Keratinocyte (primary cell): ENCODE results near the gene NLRP12. TPM values are rescaled to one million over a fixed set of nuclear protein-coding genes. Genes with fewer than 3 reads are reported as not detected.
"Not testable (repeated sequence)": the region's sequence is repeated elsewhere in the genome, so short reads cannot be mapped to it uniquely, and the experiment has no call there.

Source experiments
- DNase-seq: peaks from one replicate; pipeline ENCODE4 v3.0.0-alpha.2; 2011; ENCODE audit warnings: low read depth, missing footprints, low spot score
- FAIRE-seq: peaks from 2 replicates; lab custom pipeline; 2011; peaks lifted over from hg19 to GRCh38; lab: Jason Lieb, UNC
- H2AFZ ChIP-seq: 2 replicates; pipeline ENCODE4 v1.6.0; 2012; ENCODE audit warnings: low read length, control low read depth, inconsistent platforms; ENCODE audit not compliant: control insufficient read depth
- H3K27ac ChIP-seq: 2 replicates; pipeline ENCODE4 v1.5.1; 2011; ENCODE audit warnings: low read length; ENCODE audit not compliant: control insufficient read depth, insufficient read depth
- H3K27me3 ChIP-seq: 3 replicates; pipeline ENCODE4 v1.6.0; 2011; ENCODE audit warnings: low read length; ENCODE audit not compliant: control insufficient read depth, insufficient read depth; ENCODE audit errors: extremely low read depth
- H3K36me3 ChIP-seq, 2 experiments: 2 replicates in 1 of 2; 3 replicates in 1 of 2; pipeline ENCODE4 v1.5.1; 2011; ENCODE audit warnings: low read length in 2 of 2, mild to moderate bottlenecking in 1 of 2; ENCODE audit not compliant: control insufficient read depth in 2 of 2, insufficient read depth in 2 of 2; ENCODE audit errors: extremely low read depth in 1 of 2
- H3K4me1 ChIP-seq: 3 replicates; pipeline ENCODE4 v1.5.1; 2011; ENCODE audit warnings: low read length; ENCODE audit not compliant: control insufficient read depth, insufficient read depth; ENCODE audit errors: extremely low read depth
- H3K4me2 ChIP-seq: 3 replicates; pipeline ENCODE4 v1.6.0; 2011; ENCODE audit warnings: low read depth, low read length; ENCODE audit not compliant: control insufficient read depth, insufficient read depth; ENCODE audit errors: extremely low read depth
- H3K4me3 ChIP-seq, 3 experiments: fragments of 200-600 bp in 1 of 3; sonication (generic) in 1 of 3; 2 replicates in 2 of 3; 3 replicates in 1 of 3; pipeline ENCODE4 v1.5.1; 2011 to 2016; ENCODE audit warnings: low read length in 3 of 3, mild to moderate bottlenecking in 3 of 3, control low read depth in 2 of 3, inconsistent platforms in 1 of 3, low read depth in 1 of 3, mixed read lengths in 1 of 3, mixed run types in 1 of 3, moderate library complexity in 1 of 3; ENCODE audit not compliant: control insufficient read depth in 2 of 3, insufficient read depth in 2 of 3; ENCODE audit errors: extremely low read depth in 1 of 3
- H3K79me2 ChIP-seq: 2 replicates; pipeline ENCODE4 v1.6.0; 2012; ENCODE audit warnings: low read length; ENCODE audit not compliant: control insufficient read depth, insufficient read depth
- H3K9ac ChIP-seq: 3 replicates; pipeline ENCODE4 v1.6.0; 2011; ENCODE audit warnings: low read length; ENCODE audit not compliant: control insufficient read depth, insufficient read depth; ENCODE audit errors: extremely low read depth
- H3K9me1 ChIP-seq: 3 replicates; pipeline ENCODE4 v1.6.0; 2011; ENCODE audit warnings: low read length; ENCODE audit not compliant: control insufficient read depth, insufficient read depth; ENCODE audit errors: extremely low read depth
- H3K9me3 ChIP-seq: 2 replicates; pipeline ENCODE4 v1.5.1; 2012; ENCODE audit warnings: low read depth, low read length; ENCODE audit not compliant: control insufficient read depth
- H4K20me1 ChIP-seq: 3 replicates; pipeline ENCODE4 v1.6.0; 2011; ENCODE audit warnings: low read length; ENCODE audit not compliant: control insufficient read depth, insufficient read depth; ENCODE audit errors: extremely low read depth
- CTCF ChIP-seq, 3 experiments: IDR thresholded peaks in 1 of 3; conservative IDR thresholded peaks in 1 of 3; optimal IDR thresholded peaks in 1 of 3; 2 replicates in 2 of 3; 3 replicates in 1 of 3; pipeline versions ENCODE3 to v1.5.1; 2011; ENCODE audit warnings: low read length in 3 of 3, mild to moderate bottlenecking in 3 of 3, moderate library complexity in 2 of 3, control low read depth in 1 of 3, inconsistent platforms in 1 of 3; ENCODE audit not compliant: insufficient read depth in 2 of 3; ENCODE audit errors: extremely low read depth in 1 of 3
- EZH2 ChIP-seq: IDR thresholded peaks from one replicate; pipeline ENCODE4 v1.6.1; 2012; ENCODE audit warnings: inconsistent platforms, mild to moderate bottlenecking, low read length, moderate library complexity
- dilution Hi-C: fragments of 300-500 bp; cut with MboI; formaldehyde crosslinking; loops from one replicate; pipeline ENCODE4 v1.7.0; 2020; ENCODE audit warnings: low sequenced_read_pairs; ENCODE audit not compliant: extremely low pct_ligation_motif_present
- polyA plus RNA-seq, 5 experiments: library from polyadenylated mRNA; depleted of rRNA in 3 of 5; stranded (reverse) in 3 of 5; stranded (forward) in 1 of 5; unstranded in 1 of 5; fragments of >200 nt; gene quantifications; 1 replicate in 1 of 5; 2 replicates in 3 of 5; 3 replicates in 1 of 5; pipeline versions ENCODE4 v1.2.1 to v1.2.3, GENCODE V29; 2011 to 2012; ENCODE audit warnings: missing spikeins in 2 of 5, low read depth in 1 of 5, low replicate concordance in 1 of 5

The NLRP12 gene
- polyA plus RNA-seq, 1 donor (not counting 4 experiments of a cell fraction or from before 2014, with no cell fraction given), result not detected

GRCh38 chr19:53832861-53833260 is 8.7 kb upstream of the NLRP12 start:
- H3K36me3 ChIP-seq, H3K79me2 ChIP-seq, H2AFZ ChIP-seq, H3K9me1 ChIP-seq, H4K20me1 ChIP-seq, FAIRE-seq, H3K9me3 ChIP-seq, H3K9ac ChIP-seq, H3K4me1 ChIP-seq, H3K27me3 ChIP-seq, H3K4me3 ChIP-seq, DNase-seq, dilution Hi-C loops, H3K4me2 ChIP-seq, H3K27ac ChIP-seq: not testable (repeated sequence)

DNA sequence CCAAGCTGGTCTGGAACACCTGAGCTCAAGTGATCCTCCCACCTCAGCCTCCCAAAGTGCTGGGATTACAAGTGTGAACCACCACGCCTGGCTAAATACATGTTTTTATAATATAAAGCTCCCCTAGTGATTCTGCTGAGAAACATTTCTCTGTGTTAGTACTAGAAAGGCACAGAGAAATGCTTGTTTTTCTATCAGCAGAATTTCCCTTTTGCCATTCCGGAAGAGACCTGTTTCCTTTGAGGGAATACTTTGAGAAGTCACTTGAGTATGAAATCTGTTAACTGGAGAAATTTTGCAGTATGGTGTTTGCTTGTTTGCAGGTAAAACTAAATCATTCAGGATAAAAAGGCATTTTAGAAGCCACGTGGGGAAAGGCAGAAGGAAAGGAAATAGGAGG is 4.4 kb upstream of the NLRP12 start:
- Histone ChIP-seq H3K9me3 (no peaks in the 10 kb centered on the region), H3K36me3 (no peaks in the 10 kb centered on the region), H3K27me3 (no peaks in the 10 kb centered on the region), H3K9ac (no peak overlapping the region), H3K4me2 (no peak overlapping the region), H3K4me1 (no peaks in the 10 kb centered on the region), H3K4me3 (no peak overlapping the region), H2AFZ (no peak overlapping the region), H4K20me1 (no peaks in the 10 kb centered on the region), H3K79me2 (no peaks in the 10 kb centered on the region), H3K9me1 (no peaks in the 10 kb centered on the region), H3K27ac (no peak overlapping the region)
- no peak for DNase-seq
- FAIRE-seq, result no peak
- no peak for TF ChIP-seq CTCF (optimal IDR thresholded peaks at IDR 0.05 in 1 of 3, IDR thresholded peaks at IDR 0.05 in 1 of 3, conservative IDR thresholded peaks at IDR 0.05 in 1 of 3; ENCODE audit: extremely low read depth in 1 of 3, insufficient read depth in 2 of 3, low read length in 3 of 3)
- TF ChIP-seq EZH2, result no peak
- dilution Hi-C loops, result no loop called here

- dilution Hi-C loops, result no loop called here
- no peak for DNase-seq
- no peak for TF ChIP-seq CTCF (optimal IDR thresholded peaks at IDR 0.05 in 1 of 3, IDR thresholded peaks at IDR 0.05 in 1 of 3, conservative IDR thresholded peaks at IDR 0.05 in 1 of 3; ENCODE audit: extremely low read depth in 1 of 3, insufficient read depth in 2 of 3, low read length in 3 of 3)
- no peak for TF ChIP-seq EZH2
- H2AFZ ChIP-seq, result no peak overlapping the region
- H3K4me3 ChIP-seq, result no peak overlapping the region
- H3K4me2 ChIP-seq, result no peak overlapping the region
- H3K9ac ChIP-seq, result no peak overlapping the region
- no peak for FAIRE-seq
- no peaks in the 10 kb centered on the region for H3K9me1 ChIP-seq
- H3K36me3 ChIP-seq, result no peaks in the 10 kb centered on the region
- no peaks in the 10 kb centered on the region for H3K79me2 ChIP-seq
- no peaks in the 10 kb centered on the region for H3K9me3 ChIP-seq
- no peaks in the 10 kb centered on the region for H3K4me1 ChIP-seq
- H3K27me3 ChIP-seq, result no peaks in the 10 kb centered on the region
- no peaks in the 10 kb centered on the region for H4K20me1 ChIP-seq
- no peak overlapping the region for H3K27ac ChIP-seq
Observed at GRCh38 chr19:53826876-53827275, 2.8 kb upstream of the NLRP12 start.
